Brain pericyte (primary cell): Measurements from ENCODE around the gene CATSPER1.
"Not testable (repeated sequence)": the region's sequence is repeated elsewhere in the genome, so short reads cannot be mapped to it uniquely, and the experiment has no call there.

ENCODE experiments used
- DNase-seq: peaks from one replicate; pipeline ENCODE4 v3.0.0-alpha.2; 2012; ENCODE audit warnings: low read depth, low spot score

Gene CATSPER1

DNA sequence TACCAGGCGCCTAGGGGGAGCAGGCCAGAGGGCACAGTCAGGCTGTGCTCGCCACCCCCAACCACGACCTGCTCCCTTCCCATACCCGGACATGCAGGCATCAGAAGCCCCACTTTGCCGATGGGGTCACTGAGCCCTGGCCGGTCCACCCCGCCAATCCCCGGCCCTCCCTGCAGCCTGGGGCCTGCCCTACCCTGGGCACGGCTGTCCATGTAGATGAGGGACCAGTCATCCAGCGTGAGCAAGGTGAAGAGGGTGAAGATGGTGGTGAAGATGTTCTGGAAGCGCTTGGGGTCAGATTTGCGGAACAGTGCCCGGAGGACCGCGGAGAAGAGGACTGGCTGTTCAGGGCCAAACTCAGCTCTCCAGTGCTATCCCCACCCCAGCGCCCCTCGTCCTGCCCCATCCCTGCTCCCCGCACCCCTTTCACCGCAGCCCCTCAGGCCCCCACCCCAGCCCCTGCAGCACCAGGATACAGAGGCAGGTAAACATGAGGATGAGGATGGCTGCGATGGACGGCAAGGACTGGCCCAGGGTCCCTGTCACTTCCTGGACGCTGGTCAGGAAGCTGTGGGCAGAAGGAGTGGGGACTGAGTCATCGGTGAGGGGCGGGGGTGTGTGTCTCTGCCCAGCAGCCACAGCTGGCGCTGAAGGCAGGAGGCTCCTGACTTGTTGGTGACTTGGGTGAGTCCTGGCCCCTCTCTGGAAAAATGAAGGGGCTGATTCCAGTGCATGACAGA, 5.5 kb downstream of the CATSPER1 start:
- DNase-seq = no peak

DNA sequence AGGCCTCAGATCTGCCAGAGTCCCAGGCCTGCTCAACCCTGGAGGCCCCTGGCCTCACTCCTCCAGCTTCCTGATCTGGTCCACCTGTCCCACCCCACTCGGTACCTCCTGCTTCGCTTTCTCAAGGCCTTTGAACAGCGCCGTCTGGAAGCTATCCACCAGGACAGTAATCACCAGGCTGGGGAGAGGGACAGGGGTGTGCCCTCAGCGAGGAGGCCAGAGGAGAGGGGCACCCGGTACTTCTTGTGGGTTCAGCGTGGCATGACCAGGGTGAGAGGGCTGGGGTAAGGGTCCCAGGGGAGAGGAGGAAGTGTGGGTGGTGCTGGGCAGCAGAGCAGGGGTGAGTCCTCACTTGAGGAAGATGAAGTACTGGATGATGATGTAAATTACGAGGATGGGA, 6.1 kb downstream of the CATSPER1 start:
- no peak for DNase-seq

DNA sequence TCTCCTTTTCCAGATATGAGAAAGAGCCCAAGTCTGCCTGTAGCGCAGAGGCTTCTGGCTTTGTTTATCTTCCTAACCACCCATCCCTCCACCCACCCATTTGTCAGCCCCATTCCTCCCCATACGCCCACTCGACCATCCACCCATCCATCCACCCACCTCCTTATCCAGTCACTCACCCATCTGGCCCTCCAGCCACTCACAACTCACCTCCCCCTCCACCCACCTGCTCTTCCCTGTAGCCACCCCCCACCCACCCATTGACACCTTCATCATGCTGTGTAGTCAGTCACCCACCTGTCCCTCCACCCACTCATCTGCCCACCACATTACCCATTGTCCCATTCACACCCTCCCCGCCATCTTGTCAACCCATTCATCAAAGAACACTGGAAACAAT, 9.0 kb downstream of the CATSPER1 start:
- no peak for DNase-seq

DNA sequence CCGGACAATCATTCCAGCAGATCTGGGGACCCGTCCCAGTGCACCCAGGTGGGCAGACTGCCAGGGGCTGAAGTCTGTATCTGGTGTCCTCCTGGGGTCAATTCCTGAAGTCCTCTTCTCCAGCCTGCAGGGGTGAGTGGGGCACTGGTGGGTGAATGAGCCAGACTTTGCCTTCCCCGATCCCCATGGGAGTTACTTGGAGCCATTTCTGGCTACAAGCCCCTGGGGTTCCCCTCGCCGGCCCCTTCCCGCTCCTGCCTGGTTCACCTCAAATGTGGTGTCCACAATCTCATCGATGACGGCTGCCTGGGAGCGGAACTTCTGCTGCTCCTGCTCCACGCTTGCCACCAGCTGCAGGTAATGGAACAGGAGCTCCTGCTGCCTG, 9.5 kb downstream of the CATSPER1 start:
- no peak for DNase-seq

DNA sequence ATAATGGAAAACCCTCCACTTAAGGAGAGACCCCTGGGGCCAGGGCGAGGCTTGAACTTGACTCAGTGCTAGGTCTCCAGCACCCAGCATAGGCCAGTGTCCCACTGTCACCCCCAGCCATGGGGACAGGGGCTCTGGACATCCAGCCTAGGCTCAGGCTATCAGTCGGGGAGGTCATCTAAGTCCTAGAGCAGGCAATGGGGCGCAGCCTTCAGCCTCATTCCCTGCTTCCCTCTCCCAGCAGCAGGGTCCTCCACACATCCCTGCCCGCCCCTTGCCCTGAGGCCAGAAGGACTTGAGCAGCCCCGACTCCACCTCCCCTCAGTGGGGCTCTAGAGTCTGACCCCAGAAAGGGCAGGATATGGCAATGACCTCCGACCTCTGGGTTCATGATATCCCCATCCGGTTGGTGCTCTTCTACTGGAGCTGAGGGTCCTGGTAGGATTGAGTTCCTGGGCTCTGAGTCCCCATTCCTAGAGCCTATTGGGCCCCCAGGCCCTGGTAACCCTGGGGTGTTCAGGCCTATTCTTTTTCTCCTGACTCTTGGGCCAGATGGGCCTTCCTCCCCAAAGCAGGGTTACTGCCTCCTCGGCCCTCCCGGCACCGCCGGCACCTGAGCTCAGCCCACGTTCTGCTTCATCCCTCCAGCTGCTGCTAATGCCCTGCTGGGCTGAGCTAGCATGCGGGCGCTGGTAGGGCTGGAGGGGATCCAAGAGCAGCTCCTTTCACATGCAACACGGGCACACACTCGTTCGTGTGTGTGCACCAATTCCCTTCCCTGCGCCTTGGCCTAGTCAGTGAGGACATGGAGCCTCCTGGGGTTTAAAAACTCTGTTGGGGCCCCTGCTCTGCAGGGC, 10.1 kb downstream of the CATSPER1 start:
- DNase-seq = peak; percentile 36

DNA sequence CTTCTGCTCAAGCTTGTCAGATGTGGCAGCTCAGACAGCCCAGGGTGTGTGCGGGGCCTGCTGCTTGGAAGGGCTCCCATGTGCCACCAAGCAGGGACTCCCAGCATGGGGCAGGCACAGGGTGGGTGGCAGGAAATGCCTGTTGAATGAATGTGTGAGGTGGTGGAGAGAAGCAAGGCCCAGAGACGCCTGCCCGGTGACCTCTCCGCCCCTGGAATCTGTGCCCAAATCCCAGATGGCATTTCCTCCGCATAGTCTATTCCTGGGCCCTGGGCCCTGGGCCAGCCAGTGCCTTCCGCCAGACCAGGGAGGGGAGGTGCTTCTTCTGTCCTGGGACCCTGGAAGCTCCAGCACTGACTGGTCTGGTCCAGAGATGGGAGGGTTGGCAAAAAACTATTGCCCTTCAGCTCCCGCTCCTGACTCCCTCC, 10.8 kb downstream of the CATSPER1 start:
- DNase-seq = no peak

DNA sequence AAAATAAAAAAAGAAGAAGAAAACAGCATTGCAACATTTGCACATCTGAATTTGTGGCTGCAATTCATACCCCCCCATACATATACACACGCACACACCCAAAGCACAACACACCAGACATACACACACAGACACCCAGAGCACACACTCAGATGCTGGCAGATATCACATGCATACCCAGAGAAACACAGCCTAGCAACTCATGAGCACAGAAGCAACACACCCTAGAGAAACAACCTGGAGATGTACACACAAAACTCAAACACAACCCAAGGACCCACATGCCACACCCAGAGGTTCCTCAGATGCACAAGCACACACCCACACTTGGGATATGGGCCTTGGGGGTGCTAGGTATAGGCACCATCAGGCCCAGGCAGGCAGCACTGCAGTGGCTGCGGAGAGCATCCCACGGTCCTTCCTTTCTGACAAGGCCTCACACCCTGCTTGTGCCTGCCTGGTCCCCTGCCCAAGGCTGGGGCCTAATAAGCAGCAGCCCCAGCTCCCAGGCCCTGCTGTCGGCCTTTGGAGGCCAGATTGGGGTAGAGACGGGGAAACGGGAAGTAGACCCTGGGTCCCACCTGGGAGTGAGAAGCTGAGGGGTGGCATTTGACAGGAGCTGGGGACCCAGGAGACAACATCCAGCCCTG, 11.3 kb downstream of the CATSPER1 start:
- DNase-seq = no peak

DNA sequence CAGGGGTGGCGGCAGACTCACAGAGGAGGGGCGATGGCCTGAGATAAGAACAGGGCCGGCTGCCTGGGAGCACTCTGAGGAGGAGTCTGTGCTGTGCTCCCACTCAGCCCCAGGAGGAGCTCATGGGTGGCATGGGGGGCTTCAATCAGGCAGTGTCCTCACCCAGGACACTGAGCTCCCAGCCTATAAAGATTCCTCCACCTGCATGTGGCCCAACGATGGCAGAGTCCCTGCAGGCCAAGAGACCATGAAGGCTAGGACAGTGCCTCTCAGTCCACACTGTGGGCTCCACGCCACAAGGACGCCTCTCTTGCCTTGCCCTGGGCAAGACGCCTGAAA, 12.5 kb downstream of the CATSPER1 start:
- no peak for DNase-seq

DNA sequence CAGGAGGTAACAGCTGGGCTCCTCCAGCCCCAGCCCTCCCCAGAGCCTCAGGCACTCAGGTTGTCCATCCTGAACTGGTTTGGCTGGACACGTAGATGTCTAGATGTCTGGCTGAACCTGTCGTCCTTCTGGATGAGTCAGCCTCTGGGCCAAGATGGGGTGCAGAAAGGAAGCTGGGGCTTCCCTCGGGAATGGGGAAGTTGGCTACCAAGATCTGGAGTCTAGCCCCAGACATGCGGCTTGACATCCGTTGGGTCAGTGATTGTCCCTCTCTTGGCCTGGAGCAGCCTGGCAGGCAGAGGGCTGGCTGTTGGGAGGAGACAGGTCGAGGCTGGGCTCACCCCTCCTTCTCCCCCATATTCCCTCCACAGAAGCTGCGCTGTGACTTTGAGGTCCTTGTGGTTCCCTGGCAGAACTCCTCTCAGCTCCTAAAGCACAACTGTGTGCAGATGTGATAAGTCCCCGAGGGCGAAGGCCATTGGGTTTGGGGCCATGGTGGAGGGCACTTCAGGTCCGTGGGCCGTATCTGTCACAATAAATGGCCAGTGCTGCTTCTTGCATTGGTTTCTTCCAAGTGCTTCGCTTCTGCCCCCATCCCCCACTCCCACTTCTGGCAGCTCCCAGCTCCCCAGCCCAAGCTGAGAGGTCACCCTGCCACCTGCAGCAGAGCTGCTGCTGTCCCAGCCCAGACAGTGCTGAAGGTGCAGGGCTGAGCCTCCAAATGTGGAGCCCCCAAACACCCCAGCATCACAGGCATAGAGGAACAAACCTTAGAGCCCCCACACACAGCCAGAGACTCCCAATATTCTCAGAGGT, 13.1 kb downstream of the CATSPER1 start:
- no peak for DNase-seq

DNA sequence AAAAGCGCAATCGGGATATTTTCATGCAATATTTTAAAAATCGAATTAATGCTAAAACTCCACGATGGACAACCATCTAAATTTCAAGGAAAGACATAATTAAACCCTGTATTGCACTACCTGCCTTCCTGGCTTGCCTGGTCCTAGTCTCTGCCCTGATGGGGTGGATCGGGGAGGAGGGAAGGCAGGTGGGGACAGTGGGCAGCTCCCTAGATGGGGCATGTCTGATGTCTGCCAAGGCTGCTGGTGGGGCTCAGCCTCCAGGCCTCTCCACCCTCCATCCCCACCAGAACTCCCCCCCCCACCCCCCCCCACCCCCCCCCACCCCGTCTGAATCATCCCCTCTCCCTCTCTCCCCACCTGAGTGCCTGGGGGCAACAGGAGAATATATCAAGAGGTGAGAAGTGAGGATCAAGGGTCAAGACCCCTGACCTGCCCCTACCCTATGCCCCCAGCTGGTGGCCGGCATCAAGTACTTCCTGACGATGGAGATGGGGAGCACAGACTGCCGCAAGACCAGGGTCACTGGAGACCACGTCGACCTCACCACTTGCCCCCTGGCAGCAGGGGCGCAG, 13.8 kb downstream of the CATSPER1 start:
- DNase-seq = no peak

DNA sequence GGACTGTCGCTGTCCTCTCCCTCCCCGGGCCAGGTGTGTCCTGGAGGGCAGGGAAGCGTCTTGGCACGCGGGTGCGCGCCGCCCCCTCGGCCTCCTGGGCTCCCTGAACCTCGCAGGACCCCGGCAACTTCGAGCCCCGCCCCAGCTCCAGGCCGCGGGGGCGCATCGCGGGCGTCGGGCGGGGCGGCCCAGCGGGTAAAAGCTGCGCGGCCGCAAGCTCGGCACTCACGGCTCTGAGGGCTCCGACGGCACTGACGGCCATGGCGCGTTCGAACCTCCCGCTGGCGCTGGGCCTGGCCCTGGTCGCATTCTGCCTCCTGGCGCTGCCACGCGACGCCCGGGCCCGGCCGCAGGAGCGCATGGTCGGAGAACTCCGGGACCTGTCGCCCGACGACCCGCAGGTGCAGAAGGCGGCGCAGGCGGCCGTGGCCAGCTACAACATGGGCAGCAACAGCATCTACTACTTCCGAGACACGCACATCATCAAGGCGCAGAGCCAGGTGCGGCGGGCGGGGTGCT, 14.4 kb downstream of the CATSPER1 start, which contains the start of gene CST6:
Gene CST6, plus strand, starts transcription at position 224 of the 519 bp plus-strand sequence. Its CDS starts 37 bp downstream, at position 261.
- no peak for DNase-seq

DNA sequence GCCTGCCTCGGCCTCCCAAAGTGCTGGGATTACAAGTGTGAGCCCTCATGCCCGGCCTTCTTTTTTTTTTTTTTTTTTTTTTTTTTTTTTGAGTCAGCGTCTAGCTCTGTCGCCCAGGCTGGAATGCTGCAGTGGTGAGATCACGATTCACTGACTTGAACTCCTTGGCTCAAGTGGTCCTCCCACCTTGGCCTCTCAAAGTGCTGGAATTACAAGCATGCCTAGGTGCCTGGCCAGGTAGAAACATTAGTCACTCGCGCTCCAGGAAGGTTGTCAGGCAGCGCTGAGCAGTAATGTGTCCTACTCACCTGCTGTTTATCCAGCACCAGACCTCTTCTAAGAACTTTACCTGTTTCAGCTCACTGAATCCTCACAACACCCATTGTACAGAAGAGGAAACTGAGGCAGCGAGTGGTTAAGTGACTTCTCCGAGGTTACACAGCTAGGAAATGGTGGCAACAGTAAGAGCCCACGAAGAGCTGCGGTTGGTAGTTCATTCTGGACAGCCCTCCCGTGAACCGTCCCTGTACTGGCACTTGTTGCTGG, 15.0 kb downstream of the CATSPER1 start:
- DNase-seq = no peak

DNA sequence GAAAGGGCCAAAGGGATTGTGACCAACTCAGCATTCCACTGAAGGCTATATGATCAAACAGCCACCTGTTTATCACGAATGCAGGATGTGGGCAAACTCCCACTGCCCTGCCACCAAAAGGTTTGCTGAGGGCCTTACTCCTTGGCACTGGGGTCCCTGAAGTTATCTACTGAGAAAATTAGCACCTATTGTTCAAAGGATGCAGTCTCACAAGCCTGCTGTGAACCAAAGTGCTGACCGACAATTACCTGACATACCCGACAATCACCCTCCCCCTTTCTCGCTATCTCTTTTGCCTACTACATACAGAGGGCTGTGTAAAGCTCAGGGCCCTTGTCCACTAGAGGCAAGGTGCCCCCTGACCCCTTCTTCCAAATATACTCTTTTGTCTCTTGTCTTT, 16.2 kb downstream of the CATSPER1 start:
- not testable (repeated sequence) for DNase-seq

DNA sequence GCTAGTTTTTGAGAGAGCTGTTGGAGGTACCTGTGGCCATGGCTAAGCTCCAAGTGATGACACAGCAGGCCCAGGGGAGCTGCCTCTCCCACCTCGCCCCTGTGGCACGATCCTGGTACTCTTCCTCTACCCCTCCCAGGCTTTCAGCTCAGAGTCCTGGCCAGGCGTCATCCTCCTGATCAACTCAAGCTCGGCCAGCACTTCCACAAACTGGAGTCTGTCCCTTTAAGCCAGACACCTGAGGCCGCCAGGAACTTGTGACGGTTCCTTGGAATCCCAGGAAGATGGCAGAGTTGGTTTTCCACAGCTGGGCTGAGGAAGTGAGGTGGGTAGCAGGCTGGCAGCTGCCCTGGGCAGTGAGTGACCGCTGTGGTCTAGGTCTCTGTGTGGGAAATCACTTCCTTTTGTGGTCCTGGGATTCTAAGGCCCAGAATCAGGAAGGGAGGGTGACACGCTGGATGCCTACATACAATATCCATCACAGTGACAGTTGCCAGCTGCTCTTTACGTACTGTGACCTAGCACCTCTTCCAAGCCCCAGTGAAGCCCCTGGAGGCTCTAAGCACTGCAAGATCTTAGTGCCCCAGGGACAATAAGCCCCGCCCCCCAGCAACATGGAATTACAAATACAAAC, 17.7 kb downstream of the CATSPER1 start:
- no peak for DNase-seq

DNA sequence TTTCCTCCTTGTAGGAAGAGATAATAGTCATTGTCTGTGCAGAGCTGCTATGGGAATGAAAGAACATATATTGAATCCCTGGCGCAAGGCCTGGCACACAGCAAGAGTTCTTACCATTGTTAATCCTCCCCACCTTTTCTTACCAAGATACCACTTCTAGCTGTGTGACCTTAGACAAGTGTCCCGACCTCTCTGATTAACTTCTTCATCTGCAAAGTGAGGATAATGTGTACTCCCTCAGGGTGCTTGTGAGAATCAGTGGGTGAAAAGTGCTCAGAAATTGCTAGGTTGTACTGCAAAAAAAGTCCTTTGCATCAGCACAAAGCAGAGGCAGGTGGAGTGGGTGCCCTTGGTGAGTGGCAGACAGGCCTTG, 18.2 kb downstream of the CATSPER1 start:
- no peak for DNase-seq

DNA sequence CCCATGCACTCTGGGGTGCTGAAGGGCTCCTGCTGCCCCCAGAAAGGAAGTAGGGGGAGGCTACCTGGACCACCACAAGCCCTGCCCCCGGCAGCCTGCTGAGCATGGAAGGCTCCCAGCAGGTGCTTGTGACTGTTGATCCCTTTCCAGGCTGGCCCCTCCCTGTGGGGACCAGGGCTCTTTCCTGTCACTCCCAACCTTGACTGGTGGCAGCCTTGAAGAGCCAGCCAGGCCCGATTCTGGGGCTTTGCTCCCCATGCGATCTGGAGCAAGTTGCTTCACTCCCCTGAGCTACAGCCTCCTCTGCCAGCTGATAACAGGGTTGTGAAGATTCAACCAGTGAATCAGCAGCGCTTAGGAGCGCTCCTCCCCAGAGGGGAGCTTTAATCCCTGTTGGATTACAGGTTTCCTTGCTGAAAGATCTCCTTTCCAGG, 19.1 kb downstream of the CATSPER1 start:
- no peak for DNase-seq

DNA sequence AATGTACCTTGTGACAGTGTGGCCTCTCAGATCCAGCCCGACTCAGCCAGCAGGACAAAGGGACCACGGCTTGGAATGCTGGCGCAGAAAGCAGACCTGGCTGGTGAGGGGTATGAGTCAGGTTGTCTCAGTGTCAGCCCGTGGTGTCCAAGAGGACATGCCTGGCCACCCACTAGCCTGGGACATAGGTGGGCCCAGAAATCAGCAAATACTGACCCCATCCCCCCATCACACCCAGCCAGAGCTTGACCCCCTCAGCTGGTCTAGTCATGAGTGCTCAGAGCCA, 19.4 kb downstream of the CATSPER1 start:
- DNase-seq = no peak

DNA sequence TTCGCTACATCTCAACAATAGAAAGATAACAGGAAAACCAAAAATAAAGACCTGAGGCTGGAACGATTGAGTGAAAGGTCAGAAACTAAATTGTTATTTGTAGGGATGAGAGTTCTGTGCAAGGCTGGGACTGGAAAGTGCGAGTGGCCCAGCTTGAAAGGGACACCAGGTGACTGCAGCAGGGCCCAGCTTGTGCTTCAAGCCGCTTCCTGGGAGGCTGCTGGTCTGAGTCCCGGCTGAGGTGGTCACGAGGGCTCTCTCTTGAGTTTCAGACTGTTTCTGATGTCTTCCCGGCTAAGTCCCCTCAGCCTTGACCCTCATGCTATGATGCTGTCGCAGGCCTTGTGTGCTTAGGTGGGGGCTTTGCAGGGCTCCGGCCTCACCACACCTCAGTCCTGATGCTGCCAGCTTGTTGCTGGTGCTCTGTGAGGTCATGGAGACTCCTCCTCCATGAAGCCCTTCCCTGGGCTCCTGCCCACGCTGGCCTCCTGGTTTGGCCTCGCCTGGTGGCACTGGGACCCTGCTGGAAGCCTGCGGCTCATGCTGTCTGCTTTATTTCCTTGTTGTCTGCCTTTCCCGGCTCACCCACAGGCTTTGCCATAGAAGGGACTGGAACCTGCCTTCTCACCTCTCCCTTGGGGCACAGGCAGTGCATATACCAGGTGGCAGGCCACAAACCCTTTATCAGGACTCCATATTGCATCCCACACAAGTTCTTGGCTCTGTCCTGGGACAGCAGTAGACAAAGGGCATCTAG, 20.0 kb downstream of the CATSPER1 start:
- DNase-seq = no peak

DNA sequence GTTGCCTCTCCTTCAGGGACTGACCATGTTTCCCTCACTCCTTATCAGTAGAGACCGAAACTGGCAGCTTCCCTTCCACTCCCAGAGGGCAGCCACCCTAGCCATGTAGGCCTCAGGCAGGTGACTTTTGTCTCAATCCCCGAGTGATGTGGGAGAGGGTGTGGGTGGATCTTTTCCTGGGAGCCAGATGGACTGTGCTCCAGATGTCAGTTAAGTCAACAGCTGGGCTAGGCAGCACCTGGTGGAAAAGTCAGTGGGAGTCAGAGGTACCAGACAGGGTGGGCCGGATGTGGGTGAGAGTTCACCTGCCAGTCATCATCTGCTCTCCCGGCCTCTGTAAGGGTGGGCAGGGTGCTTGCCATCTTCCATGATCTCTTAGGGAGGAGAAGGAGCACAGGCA, 22.1 kb downstream of the CATSPER1 start:
- DNase-seq = no peak

DNA sequence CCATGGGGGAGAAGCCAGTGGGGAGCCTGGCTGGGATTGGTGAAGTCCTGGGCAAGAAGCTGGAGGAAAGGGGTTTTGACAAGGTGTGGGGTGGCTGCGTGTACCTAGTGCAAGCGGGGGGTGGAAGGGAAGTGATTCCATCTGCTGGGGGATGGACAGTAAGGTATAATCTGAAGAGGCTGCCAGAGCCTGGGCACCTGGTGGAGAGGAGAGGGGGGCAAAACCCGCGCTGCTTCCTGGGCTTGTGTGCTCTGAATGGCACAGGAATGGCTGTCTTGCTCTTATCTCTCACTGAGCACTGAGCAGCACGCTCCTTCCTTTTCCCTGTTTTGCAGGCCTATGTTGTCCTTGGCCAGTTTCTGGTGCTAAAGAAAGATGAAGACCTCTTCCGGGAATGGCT, 23.0 kb downstream of the CATSPER1 start:
- no peak for DNase-seq
